CD4-positive, alpha-beta T cell treated with Interferon gamma for 1 hour (primary cell): ENCODE measurements around the gene CCDC88C.
A peak's percentile ranks its signal among the peaks of the same experiment; 100 is the strongest.

Source experiments
- DNase-seq: peaks from one replicate; pipeline ENCODE4 v3.0.0-alpha.2; 2020

CCDC88C gene

DNA sequence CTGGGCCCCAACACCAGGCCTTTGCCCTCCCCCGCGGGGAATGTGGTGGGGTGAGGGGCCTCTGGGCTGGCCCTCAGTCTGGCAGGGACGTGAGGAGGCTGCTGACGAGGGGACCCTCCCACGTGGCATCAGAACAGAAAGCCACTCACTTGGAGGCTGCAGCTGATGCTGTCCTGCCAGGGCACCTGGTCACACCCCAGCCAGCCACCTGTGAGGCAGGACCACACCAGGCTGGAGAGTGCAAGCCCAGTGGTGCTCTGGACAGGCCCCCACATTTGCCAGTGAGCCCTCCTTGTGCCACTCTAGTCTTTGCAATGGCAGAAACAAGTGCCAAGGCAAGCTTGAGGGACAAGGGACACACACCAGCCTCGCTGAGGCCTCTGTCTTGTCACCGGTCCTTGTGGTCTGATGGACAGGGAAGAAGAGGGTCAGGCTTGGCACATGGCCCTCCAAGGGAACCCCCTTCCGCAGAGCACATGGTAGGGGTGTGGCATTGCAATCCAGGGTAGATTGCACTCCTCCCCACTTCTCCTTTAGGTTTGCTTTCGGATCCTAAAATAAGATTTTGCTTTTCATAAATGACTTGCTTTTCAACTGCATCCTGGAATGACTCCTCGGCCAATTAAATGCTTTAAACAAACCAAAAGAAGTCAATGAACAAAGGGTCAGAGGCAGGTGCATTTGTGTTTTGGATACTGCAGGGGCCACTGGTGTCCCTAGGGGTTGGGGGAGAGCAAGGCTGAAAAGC is 53.7 kb downstream of the CCDC88C start:
- DNase-seq, result peak; percentile 69

DNA sequence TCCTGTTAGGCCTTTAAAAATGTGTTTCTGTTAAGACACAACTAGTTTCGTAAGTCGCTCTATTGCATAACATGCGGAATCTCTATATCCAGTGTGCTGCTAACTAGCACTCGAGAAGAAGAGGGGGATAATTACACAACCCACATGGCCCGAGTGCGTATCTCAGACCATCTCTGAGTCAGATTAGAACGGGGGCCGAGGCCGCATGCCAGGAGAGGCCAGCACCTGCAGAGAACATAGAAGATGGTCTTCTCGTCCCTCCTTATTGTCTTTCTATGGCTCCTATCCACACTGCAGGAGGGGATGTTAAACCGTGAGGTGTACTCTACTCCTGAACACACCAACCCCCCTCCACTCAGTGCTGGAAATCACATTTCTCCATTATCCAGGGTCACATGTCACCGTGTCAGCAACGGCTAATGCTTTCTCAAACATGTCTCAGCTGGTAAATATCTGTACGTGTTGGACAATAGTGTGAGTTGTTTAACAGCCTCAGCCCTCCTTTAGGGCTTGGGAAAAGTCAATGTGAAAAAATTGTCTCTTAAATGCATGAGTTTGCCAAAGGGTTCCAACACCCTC is 56.3 kb downstream of the CCDC88C start:
- no peak for DNase-seq

DNA sequence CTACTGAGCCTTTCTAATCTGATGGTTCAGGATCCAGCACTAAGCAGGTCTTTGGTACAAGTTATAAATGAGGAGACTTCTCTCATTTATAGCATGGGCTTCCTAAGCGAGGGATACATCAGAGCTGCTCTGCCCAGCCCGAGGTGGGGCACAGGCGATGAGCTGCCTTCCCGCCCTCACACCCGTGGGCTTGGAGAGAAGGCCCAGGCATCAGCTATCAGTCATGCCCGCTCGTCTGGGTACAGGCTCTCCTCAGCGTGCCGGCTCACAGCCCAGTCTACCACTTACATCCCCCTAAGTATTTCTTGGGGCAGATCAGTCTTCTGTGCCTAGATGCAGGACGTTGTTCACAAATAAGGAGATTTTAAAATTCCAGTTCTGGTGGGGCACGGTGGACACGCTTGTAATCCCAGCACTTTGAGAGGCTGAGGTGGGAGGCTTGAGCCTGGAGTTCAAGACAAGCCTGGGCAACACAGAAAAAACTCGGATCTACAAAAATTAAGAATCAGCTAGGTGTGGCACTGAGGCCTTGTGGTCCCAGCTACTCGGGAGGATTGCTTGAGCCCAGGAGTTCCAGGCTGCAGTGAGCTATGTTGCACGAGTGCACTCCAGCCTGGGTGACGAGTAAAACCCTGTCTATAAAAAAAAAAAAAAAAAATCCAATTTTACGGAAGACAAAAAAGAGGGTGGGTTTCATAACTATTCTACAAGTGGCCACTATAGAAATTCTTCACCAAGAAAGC is 57.0 kb downstream of the CCDC88C start:
- DNase-seq, result no peak

DNA sequence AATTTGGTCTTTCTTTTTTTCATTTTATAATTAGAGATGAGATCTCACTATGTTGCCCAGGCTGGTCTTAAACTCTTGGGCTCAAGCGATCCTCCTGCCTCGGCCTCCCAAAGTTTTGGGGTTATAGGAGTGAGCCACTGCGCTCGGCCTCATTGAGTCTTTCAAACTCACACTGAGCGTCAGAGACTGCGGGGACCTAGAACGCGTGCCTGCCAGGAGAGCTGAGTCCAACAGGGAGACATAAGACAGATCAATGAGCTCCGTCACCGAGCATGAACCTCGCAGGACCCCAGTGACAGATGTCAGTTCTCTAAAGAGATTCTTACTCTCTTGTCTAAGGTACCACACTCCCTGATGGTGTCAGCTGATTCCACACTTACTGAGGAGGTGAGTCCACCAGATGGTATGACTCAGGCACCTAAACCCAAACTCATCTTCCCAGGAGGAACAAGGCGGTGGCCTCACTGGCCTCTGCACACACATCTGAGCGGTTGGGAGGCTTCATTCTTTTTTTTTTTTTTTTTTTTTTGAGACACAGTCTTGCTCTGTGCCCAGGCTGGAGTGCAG is 58.9 kb downstream of the CCDC88C start:
- DNase-seq, result no peak

DNA sequence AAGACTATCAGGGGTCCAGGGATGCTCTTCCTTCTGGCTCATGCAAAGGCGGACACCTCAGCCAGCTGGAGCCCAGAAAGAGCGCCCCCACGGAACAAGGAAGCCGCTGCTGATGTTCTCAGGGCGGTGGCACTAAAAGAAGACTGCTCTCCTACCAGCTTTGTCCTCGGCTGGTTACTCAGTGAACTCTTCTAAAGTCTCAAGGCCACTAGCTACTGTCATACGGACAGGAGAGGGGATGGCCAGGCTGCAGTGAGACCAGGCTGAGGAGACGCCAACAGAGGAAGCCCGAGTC is 59.6 kb downstream of the CCDC88C start:
- no peak for DNase-seq

DNA sequence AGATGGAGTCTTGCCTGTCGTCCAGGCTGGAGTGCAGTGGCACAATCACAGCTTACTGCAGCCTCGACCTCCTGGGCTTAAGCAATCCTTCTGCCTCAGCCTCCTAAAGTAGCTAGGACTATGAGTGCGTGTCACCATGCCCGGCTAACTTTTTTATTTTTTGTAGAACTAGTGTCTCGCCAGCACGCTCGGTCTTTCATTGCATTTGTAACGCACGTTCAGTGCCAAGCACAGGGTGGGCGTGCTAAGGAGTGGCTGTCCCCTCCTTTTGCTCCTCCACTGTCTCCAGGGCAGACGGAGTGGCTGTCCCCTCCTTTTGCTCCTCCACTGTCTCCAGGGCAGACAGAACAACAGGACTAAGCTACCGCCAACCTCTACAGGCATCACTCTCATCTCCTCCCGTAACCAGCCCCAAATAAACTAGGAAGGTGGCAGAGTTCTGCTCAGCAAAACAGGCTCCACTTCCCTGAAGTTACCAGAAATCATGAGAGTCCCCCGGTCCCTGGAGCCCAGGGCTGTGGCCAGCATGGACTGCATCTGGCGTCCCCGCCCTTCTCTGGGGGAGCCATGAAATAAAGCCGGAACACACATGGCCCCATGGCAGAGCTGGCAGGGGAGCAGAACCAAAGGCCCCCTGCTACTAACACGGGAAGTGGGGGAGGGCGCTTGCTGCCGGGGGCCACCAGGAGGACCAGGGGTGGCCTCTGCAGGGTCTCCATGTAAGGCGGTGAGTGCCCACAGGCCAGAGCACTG is 60.2 kb downstream of the CCDC88C start:
- no peak for DNase-seq

DNA sequence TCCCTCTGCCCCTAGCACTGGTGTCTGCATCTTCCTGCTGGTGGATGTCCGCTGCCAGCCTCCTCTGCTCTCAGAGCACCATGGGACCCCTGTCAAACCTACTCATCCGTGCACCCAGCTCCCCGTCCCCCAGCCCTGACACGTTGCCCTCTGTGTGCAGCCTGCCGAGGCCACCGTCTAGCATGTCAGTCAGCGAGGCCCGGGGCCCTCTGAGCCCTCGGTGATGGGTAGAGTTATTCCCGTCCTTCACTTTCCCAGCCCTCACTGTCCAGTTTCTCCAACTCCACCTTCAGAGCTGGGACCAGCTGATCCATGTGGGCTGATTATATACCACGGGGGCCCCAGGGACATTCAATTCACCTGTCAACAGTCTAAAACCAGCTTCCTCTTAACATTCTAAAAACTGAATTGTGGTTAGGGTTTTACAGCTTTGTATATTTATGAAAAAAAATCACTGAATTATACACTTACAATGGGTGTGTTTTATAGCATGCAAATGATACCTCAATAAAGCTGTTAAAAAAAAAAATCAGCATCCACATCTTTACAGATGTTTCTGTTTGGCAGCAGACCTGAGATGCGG is 61.3 kb downstream of the CCDC88C start:
- no peak for DNase-seq

DNA sequence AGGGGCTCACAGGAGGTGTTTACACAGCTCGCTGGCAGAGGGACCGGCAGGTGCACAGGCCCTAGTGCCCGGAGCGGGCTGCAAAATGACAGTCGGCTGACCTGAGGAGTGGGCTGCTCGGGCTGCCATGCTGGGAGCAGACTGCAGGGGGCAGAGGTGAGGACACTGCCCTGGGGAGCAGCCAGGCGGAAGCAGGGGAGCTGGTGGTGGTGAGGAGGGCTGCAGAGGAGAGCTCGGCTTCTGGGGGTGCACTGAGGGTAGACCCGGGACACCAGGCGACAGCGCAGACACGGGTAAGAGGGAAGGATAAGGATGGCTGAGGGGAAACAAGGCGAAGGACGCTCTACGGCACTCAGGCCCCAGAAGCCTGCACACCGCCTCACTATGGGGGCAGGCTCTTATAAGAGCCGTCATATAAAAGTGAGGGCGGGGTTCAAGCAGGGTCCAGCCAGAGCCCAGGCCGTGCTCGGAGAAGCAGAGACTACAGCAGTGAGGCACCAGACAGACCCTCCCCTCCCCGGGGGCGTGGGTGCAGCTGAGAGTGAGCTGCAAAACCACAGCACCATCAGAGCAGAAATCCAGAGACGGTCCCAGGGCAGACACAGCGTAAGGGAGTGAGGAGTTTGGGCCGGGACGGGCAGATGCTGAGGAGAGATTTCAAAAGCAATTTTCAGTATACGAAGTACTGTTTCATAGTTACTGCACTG is 62.5 kb downstream of the CCDC88C start:
- DNase-seq, result no peak

DNA sequence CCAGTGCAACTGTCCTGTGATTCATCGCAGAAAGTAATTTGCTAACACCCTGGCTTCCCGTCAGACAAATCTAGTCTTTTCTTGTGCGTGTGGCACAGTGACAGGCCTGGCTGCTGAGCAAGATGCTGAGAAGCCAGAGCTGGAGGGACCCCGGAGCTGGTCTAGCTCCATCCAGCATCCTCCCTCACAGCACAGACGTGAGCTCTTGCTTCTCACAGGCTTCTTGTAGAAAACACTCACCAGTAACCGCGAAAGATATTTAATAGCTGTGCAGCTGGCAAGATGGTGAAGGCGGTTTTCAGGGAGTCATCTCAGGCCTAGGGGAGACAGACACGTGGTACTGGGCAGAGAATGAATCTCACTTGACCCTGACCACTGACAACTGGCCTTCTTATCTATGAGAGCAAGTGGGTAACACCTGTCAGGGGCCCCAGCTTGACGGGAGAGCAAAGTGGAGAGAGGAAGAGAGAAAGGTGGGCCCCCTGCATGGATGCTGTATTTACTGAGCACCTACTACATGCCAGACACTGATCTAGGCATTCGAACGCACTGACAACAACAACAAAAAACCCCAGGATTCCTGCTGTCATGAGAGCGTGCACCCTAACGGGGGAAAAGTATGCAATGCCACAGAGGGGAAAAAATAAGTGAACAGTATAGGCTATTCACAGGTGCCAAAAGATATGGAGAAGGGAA is 63.3 kb downstream of the CCDC88C start:
- DNase-seq, result no peak

DNA sequence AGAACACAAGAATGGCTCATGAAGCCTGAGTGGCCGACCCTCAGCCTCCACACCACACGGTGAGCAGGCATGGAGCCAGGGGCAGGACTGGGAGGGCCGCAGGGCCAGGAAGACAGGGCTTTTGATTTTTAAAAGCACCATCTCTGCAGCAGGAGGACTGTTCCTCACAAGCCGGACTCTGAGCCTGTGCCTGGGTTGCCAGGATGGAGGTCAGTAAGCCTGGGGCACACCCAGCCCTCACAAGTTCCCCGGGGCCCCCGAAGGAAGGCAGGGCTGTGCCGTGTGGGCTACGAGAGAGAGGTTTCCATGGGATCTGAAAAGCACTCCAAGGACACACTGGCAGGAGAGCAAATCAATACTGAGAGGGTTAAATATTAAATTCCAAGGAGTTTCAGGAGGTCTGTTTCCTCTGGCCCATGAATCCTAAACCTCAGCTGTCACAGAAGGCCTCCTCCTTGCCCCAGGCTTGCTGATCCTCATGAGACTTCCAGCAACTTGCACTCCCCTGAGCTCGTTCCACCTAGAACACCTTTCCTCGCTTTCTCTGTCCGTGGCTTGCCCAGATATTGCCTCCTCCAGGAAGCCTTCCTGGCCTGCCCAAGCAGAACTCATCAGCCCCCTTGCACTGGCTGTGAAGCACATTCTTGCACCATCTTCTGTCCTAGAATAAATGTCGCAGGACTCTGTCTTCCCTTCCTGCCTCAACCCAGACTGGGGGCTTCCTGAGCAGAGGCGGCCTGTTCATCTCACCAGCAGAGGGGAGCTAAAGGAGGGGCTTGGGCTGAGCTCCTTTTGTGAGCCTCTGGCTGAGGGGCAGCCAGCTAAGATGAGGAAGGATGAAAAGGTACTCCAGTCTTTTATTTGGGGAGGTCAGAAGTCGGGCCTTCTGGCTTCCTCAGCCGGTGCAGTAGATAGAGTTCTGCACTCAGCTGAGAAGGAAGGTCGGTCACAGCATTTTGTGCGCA is 64.6 kb downstream of the CCDC88C start:
- no peak for DNase-seq

DNA sequence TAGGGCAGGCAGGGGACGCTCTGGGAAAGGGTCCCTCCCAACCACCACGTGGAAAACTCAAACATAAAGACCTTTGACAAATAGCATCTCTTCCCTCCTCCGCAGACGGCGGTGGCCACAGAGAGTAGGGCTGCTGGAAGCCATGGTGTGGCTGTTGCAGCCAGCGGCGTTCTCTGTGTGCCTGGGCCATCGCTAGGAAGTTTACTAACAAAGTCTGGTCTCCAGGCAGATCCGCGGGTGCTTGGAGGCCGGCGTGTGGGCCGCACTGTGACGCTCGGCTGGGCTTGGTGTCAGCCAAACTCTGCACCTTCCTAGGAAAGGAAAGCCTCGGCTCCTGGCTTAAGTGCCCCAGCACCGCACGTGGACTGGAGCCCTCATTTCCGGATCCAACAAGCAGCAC is 65.6 kb downstream of the CCDC88C start:
- DNase-seq, result no peak

DNA sequence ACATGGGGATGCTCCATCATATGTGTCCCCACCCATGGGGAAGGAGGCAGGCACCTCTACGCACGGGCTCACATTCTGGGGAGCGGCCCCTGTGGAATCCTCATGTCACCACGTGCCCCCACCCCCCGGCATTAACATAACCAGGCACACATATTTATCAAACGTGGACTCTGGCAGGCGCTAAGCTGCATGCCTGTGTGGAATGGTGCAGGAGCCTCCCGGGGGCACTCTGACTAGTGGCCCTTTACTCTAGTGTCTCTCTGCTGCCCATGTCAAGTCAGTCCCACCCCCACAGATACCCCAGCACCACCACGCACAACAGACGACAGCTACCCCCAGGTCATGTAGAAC is 66.1 kb downstream of the CCDC88C start:
- no peak for DNase-seq

DNA sequence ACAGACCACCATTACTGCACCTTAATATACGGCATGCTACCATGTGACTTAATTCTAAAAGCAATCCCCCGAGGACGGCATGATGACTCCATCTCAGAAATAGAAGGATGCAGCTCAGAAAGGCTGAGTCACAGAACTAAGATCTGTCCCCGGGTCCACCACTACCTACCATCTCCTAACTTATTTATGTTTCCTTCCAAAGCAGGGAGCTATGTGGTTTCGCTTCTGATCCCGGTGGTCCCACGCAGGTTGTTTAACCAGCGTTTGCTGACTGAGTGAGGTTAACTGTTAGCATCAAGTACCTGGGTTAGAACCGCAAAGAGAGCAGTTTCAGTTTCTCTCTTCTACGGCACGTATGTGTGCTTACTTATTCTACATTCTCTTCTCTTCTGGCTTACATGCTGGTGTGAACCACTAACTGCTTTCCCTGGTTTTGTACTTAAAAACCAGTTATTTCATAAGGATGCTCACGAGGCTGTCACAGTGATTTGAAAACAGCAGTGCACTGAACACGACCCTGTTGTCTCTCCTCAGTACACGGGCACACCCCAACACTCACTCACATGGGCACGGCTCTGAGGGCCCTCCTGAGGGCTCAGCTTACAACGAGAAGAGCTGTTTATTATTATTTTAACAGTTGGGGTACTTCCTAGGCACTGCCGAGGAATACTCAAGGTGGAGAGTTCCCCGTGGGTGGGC is 66.7 kb downstream of the CCDC88C start:
- DNase-seq, result peak; percentile 43

DNA sequence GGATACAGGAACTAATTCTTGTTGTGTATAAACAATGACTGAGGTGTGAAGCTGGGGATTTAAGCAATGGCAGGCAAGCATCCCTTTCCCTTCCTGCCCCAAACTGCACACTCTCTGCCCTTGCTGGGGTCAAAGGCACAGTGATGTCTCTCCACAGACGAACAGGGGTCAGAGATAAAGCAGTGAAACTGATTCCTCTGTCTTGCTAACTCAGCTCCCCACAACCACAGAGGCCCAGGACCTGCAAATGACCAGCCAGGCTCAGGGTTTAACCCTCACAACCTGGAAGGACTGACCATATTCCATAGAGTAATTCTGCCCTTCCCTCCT is 67.2 kb downstream of the CCDC88C start:
- DNase-seq, result no peak

DNA sequence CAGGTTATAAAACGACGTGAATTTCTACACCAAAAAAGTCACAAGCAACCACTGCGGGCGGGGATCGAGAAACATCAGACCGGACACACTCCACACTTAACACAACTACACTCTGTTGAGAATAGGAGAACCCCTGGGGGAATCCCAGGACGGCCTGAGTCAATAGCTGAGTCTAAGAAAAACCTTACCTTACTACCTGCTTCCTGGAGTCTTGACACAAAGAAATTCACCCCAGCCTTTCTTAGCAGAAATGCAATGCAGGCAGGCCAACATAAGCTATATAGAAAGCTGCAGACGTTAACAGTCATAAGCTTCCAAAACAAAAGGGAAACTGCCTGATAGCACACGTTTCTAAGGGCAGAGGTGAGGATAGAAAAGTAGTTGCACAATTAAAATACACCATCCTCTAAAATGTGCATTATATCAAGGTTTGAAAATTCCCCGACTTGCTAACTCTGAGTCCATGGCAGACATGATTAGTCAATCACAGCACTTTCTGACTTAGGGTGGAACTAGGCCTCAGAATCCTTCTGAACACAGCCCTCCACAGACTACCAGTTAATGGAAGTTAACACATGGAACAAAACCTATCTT is 68.0 kb downstream of the CCDC88C start:
- peak; percentile 63 for DNase-seq

DNA sequence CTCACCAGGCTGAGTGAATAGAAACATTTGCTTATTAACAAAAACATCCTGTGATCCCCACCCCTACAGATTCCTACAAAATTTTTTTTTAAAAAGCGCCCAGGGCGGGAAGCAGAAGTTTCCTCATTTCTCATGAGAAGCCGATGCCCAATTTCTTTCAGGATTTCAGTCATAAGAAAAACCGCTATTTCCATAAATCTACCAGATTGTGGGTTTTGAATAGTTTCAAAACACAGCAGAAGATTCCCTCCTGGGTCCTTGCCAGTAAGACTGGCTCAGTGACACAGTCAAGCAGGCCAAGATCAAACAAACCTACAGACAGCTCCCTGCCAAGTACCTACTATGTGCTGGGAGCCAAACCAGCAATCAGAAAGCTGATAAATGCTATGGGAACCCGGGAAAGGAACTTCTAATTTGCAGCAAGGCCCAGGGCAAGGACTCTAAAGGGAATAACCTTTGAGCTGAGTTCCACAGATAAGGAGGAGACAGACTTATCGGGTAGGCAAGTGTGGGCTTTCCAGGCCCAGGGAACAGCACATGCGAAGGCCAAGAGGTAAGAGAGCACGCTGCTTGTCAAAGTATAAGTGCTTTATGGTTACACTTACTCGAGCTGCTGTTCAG is 68.7 kb downstream of the CCDC88C start:
- DNase-seq, result no peak

DNA sequence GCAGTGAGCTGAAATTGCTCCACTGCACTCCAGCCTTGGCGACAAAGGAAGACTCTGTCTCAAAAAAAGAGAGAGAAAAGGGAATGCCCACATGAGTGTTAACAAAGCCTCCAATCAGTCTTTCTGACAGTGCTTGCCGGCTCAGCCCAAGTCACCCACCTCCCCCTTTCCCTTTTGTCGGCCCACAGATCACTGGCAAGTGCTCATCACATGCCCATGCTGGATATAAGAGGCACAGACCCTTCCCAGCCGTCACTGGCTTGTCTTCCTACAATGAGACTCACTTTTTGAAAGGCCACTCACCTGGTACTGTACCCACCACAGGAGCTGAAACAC is 70.8 kb downstream of the CCDC88C start:
- no peak for DNase-seq

DNA sequence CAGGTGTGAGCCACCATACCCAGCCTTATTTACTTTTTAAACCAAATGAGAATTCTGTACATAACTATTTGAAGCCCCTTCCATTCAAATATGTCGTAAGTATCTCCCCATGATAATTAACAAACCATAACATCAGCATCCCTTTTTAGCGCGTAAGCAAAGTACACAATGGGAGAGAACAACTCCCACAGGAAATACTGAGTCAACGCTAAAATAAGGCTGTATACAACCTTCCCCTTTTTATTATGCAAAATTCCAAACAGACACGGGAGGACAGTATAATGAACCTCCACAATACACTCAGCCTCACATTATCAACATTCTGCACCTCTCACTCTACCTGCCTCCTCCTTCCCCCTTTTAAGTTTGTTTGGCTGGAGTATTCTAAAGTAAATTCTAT is 73.5 kb downstream of the CCDC88C start:
- no peak for DNase-seq

DNA sequence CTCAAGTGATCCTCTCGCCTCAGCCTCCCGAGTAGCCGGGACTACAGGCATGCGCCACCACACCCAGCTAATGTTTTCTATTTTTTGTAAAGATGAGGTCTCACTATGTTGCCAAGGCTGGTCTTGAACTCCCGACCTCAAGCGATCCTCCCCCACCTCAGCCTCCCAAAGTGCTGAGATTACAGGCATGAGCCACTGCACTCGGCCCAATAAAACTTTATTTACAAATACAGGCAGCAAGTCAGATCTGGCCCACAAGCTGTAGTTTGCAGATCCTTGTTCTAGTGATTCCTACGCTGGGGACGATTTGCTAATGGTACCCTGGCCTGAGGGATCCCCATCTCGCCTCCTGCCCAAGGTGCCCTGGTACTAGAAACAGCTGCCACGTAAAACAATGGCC is 74.6 kb downstream of the CCDC88C start:
- no peak for DNase-seq
